Stimulated activated CD8-positive, alpha-beta memory T cell treated with anti-CD3 and anti-CD28 coated beads, Interleukin-2, amount 100 ng/mL, for 1 hour (primary cell): ENCODE measurements around the gene SPEM2.
A peak's percentile ranks its signal among the peaks of the same experiment; 100 is the strongest.

ENCODE experiments used
- DNase-seq, 2 donors: peaks; one replicate each; pipeline ENCODE4 v3.0.0-alpha.2; 2020; ENCODE audit warnings: low read depth in 2 of 2

SPEM2 gene

GRCh38 chr17:7425316-7425715 lies at the start of gene SPEM2:
Gene SPEM2, plus strand, starts transcription at chr17:7425616. Its CDS starts 73 bp downstream, at chr17:7425689.
- DNase-seq: no peak

- no peak for DNase-seq
Measured at GRCh38 chr17:7379134-7379533, 46.3 kb upstream of the SPEM2 start.

- DNase-seq: no peak
Measured at GRCh38 chr17:7380321-7380720, 45.1 kb upstream of the SPEM2 start.

GRCh38 chr17:7380855-7381683 lies 44.3 kb upstream of the SPEM2 start, which contains the start of gene TNK1:
Gene TNK1, plus strand, starts transcription at chr17:7381089. Its CDS starts 1,838 bp downstream, at chr17:7382927.
- no peak for DNase-seq

- DNase-seq: no peak
Measured at GRCh38 chr17:7382901-7383300, 42.5 kb upstream of the SPEM2 start.

GRCh38 chr17:7383371-7383741 lies 42.1 kb upstream of the SPEM2 start:
- no peak for DNase-seq

- peak; percentile 50 to 61 for DNase-seq
Measured at GRCh38 chr17:7383742-7384488, 41.5 kb upstream of the SPEM2 start.

- no peak for DNase-seq
Measured at GRCh38 chr17:7384489-7385081, 40.8 kb upstream of the SPEM2 start.

GRCh38 chr17:7388856-7389255 lies 36.6 kb upstream of the SPEM2 start:
- DNase-seq: no peak

- DNase-seq: no peak
Measured at GRCh38 chr17:7389924-7390910, 35.2 kb upstream of the SPEM2 start.

GRCh38 chr17:7391307-7391706 lies 34.1 kb upstream of the SPEM2 start:
- DNase-seq: no peak

GRCh38 chr17:7392696-7393612 lies 32.5 kb upstream of the SPEM2 start:
- no peak for DNase-seq

- DNase-seq: peak in 1 of 2 donors; percentile 46
Measured at GRCh38 chr17:7393613-7394451, 31.6 kb upstream of the SPEM2 start.

- DNase-seq: peak; percentile 70 to 74
Measured at GRCh38 chr17:7394452-7395191, 30.8 kb upstream of the SPEM2 start, which contains the start of gene PLSCR3. Gene PLSCR3, minus strand, starts transcription at chr17:7394525. Its CDS starts 415 bp downstream, at chr17:7394110.

- DNase-seq: no peak
Measured at GRCh38 chr17:7396147-7396546, 29.3 kb upstream of the SPEM2 start.

- DNase-seq: no peak
Measured at GRCh38 chr17:7398612-7399011, 26.8 kb upstream of the SPEM2 start.

GRCh38 chr17:7403043-7403726 lies 22.2 kb upstream of the SPEM2 start:
- DNase-seq: no peak

GRCh38 chr17:7403727-7403976 lies 21.8 kb upstream of the SPEM2 start:
- no peak for DNase-seq
